HG02610 (cell line): ENCODE measurements around the gene SUGP1.

Source experiments
- ATAC-seq: cut with Tn5 transposase; IDR thresholded peaks from one replicate; pipeline ENCODE4 v1.9.1; 2021; ENCODE audit warnings: mild to moderate bottlenecking, moderate library complexity; ENCODE audit not compliant: unreplicated experiment

The SUGP1 gene

DNA sequence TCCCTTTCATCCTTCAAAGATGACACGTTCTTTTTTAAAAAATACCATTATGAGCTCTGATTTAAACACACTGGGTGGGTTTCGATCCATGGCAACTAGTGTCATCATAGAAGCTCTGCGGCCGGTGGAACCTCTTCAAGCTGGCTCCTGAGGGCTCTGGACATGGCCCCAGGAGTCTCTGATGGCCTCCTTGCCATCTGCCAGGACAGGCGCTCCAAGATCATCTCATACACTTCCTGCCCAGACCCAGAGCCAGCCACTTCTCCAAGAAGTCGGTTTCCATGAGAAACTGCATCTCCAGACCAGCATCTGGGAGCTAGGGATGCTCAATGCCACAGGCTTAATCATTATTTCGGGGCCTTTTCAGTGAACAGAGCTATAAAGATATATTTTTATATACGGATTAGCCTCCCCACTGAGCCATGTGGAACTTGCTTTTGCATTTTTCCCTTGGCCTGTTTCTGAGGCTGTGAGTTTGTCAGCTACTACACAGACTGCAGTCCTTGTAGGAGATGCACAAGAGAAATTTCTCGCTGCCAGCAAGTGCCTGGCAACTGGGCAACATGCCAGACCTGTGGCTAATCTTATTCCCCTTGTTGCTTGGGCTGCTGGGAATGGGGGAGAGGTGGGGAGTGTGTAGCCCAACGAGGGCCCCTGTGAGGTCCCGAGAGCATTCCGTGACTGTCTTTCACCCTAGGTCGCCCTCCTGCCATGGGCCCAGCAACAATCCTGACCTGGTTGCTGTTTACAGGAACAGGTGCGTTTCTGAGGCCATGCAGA, 15.9 kb downstream of the SUGP1 start:
- no peak for ATAC-seq

GRCh38 chr19:19303411-19303810, 16.9 kb downstream of the SUGP1 start:
- no peak for ATAC-seq

GRCh38 chr19:19300613-19301012, 19.7 kb downstream of the SUGP1 start:
- no peak for ATAC-seq

DNA sequence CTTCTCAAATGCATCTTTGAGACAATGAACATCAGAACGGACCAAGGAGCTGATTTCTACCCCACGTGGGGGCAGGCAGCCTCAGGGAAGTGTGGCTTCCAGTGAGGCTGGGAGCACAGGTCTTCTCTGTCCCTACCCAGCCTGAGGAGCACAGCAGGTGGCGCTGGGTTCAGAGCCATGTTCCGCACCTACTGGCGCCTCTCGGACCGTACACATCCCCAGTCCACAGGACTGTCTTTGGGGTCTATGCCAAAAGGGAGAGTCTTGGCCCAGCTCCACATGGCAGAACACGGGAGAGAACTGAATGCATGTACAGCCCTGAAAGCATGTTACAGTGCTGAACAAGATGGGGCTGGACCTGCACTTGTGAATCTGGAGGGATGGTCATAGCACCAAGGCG, 22.6 kb downstream of the SUGP1 start:
- ATAC-seq, result no peak

- ATAC-seq, result no peak
Observed at GRCh38 chr19:19296953-19297689, 23.2 kb downstream of the SUGP1 start.

- no peak for ATAC-seq
Observed at GRCh38 chr19:19294914-19295313, 25.4 kb downstream of the SUGP1 start.

DNA sequence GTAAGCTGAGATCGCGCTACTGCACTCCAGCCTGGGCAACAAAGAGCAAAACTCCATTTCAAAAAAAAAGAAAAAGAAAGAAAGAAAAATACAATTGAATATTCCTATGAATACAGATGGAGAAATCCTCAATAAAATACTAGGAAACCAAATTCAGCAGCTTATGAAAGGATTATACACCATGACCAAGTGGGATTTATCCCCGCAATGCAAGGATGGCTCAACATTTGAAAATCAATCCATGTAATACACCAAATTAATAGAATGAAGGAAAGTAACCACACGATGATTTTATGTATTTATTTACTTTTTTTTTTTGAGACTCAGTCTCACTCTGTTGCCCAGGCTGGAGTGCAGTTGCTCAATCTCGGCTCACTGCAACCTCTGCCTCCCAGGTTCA, 27.7 kb downstream of the SUGP1 start:
- no peak for ATAC-seq

DNA sequence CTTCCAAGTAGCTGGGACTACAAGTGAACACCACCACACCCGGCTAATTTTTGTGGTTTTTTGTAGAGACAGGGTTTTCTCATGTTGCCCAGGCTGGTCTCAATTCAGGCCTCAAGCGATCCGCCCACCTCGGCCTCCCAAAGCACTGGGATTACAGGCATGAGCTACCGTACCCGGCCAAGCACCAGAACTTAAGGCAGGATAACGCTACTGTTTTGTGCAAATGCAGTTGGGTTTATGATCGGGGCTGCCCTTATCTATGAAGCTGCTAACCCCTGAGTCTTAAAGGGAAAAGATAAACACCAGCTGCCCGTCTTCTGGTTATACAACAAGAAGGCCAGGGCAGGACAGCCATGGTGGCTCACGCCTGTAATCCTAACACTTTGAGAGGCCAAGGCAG, 34.6 kb downstream of the SUGP1 start:
- no peak for ATAC-seq

GRCh38 chr19:19280561-19280960, 39.7 kb downstream of the SUGP1 start:
- no peak for ATAC-seq

GRCh38 chr19:19279853-19280252, 40.5 kb downstream of the SUGP1 start:
- ATAC-seq, result no peak

DNA sequence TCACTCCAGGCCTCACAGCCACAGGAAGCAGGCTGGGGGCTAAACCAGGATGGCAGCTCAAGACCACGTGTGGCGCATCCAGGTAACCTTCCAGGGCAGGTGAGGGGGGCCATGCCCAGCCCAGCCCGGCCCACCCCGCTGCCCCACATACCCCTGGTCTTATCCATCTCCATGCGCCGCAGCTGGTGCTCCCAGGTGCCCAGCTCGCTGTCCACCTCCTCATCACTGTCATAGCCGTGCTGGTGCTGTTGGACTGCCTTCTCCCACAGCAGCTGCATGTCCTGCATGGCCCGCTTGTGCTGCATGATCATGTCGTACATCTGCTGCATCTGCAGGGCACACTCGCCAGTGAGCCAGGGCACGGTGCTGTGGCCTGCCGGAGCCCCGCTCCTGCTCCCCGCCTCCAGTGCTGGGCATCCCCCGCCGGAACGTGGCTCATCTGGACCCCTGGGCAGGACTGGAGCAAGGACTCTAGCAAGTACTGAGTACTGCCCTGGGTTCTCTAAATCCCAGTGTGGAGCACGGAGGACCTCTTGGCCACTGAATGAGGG, 41.2 kb downstream of the SUGP1 start:
- no peak for ATAC-seq

DNA sequence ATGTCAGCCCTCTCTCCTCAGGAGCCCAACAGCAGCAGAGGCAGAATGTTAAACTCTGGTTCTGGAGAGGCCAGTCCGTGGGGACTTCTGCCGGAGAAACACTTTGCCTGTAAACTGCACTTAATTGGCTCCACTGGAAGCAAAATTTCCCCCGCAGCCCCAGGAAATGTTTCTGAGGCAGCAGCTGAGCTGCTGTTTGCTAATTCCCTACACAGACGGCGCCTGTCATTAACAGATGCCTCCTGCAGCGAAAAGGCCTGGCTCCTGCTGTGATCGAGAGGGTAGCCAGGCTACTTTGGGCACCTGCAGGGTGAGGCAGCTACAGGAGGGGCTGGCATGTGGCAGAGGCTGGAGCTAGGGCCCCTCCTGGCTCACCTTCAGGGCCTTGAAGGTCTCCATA, 42.0 kb downstream of the SUGP1 start:
- no peak for ATAC-seq

- no peak for ATAC-seq
Observed at GRCh38 chr19:19276851-19277250, 43.5 kb downstream of the SUGP1 start.

GRCh38 chr19:19276386-19276785, 43.9 kb downstream of the SUGP1 start:
- ATAC-seq, result no peak

DNA sequence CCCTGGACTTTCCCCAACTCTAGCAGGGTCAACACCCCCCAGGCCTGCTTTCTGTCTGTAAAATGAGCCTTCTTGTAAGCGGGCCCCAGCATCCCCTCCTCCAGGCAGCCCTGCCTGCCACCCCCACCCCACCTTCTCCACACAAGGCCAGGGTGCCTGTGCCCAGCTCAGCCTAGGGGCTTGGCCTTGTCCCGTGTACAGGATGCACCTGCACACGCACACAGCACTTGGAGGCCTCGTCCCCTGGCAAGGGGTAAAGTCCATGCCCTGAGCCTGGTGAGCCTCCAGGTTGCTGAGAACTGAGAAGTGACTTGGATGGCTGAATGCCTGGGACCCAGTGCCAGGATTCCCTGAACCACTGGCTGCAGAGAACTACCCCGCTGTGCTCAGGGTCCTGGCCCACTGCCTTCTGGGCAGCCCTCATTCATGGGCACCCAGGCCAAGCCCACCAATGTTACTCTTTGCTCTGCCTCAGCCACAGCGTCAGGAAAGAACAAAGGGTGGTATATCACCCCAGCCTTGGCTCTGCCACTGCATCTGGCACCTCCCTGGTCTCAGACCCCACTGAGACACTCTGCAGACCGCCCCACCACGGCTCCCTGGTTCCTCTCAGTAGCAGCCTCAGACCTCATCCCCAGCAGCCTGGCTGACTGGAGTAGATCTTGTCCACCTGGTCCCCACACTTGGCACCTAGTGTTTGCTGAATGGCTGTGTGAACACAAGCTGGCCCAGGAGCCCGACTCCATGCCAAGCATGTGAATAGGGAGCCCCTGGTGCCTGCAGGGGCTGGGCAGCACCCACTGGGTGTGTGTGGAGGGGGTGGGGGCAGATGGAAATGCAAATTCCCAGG, 45.4 kb downstream of the SUGP1 start:
- ATAC-seq, result no peak

GRCh38 chr19:19274146-19274545, 46.2 kb downstream of the SUGP1 start:
- ATAC-seq, result no peak

- ATAC-seq, result no peak
Observed at GRCh38 chr19:19271828-19272599, 48.3 kb downstream of the SUGP1 start.

GRCh38 chr19:19270749-19271571, 49.3 kb downstream of the SUGP1 start:
- no peak for ATAC-seq

DNA sequence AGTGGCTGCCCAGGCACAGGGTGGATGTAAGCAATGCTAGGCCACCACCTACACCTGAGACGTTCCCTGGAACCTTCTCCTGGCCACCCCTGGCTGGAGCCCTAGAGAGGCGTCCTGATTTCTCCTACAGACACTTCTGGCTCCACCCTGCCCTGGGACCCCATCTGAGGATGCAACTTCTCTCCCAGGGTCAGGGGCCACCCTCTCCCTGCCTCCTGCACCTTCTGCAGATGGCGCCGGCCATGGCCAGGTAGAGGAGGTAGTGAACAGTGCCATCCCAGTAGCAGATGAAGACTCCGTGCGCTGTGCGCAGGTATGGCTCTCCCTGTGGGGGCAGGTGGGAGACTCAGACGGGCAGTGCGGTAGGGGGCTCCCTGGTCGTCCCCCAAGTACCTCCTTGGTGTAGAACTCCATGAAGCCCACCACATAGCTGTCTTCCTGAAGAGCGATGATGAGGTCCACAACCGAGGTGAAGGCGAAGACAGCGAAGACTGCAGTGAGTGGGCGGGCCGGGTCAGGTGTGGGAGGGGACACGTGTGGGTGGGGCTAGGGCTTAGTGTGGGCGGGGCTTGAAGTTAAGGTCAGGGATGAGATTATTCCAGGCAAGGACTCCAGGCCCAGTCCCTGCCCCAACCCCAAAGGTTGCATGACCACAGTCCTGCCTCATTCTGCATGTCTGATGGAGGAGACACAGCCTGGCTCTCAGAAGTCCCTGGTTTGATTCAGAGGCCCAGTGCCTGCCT, 50.2 kb downstream of the SUGP1 start:
- ATAC-seq, result no peak
